Adrenal gland (tissue), 12 donors: Measurements from ENCODE around the gene COL19A1. TPM values are rescaled to one million over a fixed set of nuclear protein-coding genes. Genes with fewer than 3 reads are reported as not detected.

Experiments
- DNase-seq, 7 donors: peaks; one replicate each; pipeline ENCODE4 v3.0.0-alpha.2; 2019 to 2020
- H3K27ac ChIP-seq, 5 donors: fragments of 200-600 bp; sonication (generic) in 4 of 5; 1 replicate in 3 of 5; 2 replicates in 2 of 5; pipeline versions ENCODE4 v1.5.1 to v1.8.0; 2016 to 2020; ENCODE audit warnings: mild to moderate bottlenecking in 1 of 5
- H3K27me3 ChIP-seq: fragments of 200-600 bp; 2 replicates; pipeline ENCODE4 v1.8.0; 2021
- H3K36me3 ChIP-seq, 2 donors: fragments of 200-600 bp; replicated peaks in 1 of 2; 1 replicate in 1 of 2; 2 replicates in 1 of 2; pipeline versions ENCODE4 v1.5.1 to v1.8.0; 2018 to 2022
- H3K4me1 ChIP-seq, 2 donors: fragments of 200-600 bp; replicated peaks in 1 of 2; 1 replicate in 1 of 2; 2 replicates in 1 of 2; pipeline versions ENCODE4 v1.5.1 to v1.8.0; 2018 to 2021
- H3K4me3 ChIP-seq, 4 donors: fragments of 200-600 bp; sonication (generic) in 3 of 4; one replicate each; pipeline ENCODE4 v1.5.1; 2016 to 2018
- H3K9me3 ChIP-seq, 3 donors: fragments of 200-600 bp; sonication (generic) in 1 of 3; replicated peaks in 1 of 3; 1 replicate in 2 of 3; 2 replicates in 1 of 3; pipeline versions ENCODE4 v1.5.1 to v1.8.0; 2016 to 2021
- POLR2A ChIP-seq, 2 donors: fragments of 450-650 bp; IDR thresholded peaks; one replicate each; pipeline ENCODE4 v1.6.1; 2017; ENCODE audit warnings: antibody characterized with exemption in 2 of 2, mild to moderate bottlenecking in 2 of 2, moderate library complexity in 1 of 2
- WGBS, 4 donors: extraction: QIAGEN DNeasy Blood & Tissue Kit in 2 of 4; methylation state at CpG; one replicate each; pipeline versions ENCODE4 v1.1.5 to v1.1.7; 2013 to 2017; 5-methylcytosine and 5-hydroxymethylcytosine counted together
- intact Hi-C, 2 donors: fragments of 100-400 bp; cut with DNase I; formaldehyde crosslinking; loops; one replicate each; pipeline versions ENCODE4 v1.14.1 to v1.15.0; 2022 to 2023
- polyA plus RNA-seq, 3 donors: library from polyadenylated mRNA; stranded (reverse); fragments of 200-250 nt in 2 of 3; fragments of 350-450 nt in 1 of 3; fragmentation: Illumina TruSeq in 1 of 3; extraction: RNeasy Lipid Tissue Mini Kit (QIAGEN cat#74804) in 1 of 3; gene quantifications; one replicate each; pipeline ENCODE4 v1.2.3, GENCODE V29; 2013 to 2014
- total RNA-seq, 9 donors: library from RNA; depleted of rRNA in 4 of 9; stranded (reverse); fragments of >200 nt in 4 of 9; fragments of 120-200 nt in 1 of 9; fragmentation: NEBNext Ultra II Directional in 1 of 9; extraction: Animal tissue kit (Norgen Biotek cat#: 25700) in 1 of 9; gene quantifications; one replicate each; pipeline versions ENCODE4 v1.1.0 to v1.2.4, GENCODE V29; 2013 to 2023
- TF ChIP-seq, protein P1 (sequence below), 6 experiments: fragments of 450-650 bp in 4 of 6; fragments of 200-600 bp in 2 of 6; sonication (generic) in 1 of 6; IDR thresholded peaks; 1 replicate in 5 of 6; 2 replicates in 1 of 6; pipeline versions ENCODE4 v1.5.1 to v1.8.0; 2016 to 2021; ENCODE audit warnings: antibody characterized with exemption in 6 of 6, mild to moderate bottlenecking in 2 of 6, moderate library complexity in 1 of 6
- donor health status: healthy with polysubstance abuse.
- donor health status: Bipolar disorder and iron deficiency.
- donor health status: DM: yes; HTN: yes; CAD: no.
- donor health status: DM: no; HTN: no; CAD: no.
- donor health status: DM: no; HTN: no; CAD: no.
- donor health status: DM: yes; HTN: yes; CAD: no.

COL19A1 gene
- total and polyA plus RNA-seq, 12 donors, result under 0.01 to 0.32 (median 0.11) TPM; not detected in 5

DNA sequence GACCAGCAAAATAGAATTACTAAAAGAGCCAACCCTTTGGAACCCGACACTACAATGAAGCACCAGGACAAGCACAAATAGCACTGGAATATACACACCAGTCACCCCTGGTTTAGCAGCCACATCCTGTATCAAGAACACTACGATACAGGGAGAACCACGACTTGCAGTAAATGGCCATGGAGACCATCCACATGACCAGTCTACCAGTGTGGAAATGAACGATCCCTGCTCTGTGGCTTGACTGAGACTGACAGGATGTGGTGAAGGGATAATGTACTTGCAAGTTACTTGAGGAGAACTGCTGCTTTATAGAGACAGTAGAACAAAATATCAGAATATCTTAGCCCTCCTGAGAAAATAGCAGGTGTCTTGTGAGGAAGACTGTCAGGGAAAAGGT lies 266.9 kb downstream of the COL19A1 start:
- H3K36me3 ChIP-seq, result no peaks in the 10 kb centered on the region
- TF ChIP-seq POLR2A (IDR thresholded peaks at IDR 0.05), result no peak
- TF ChIP-seq, protein P1, sequence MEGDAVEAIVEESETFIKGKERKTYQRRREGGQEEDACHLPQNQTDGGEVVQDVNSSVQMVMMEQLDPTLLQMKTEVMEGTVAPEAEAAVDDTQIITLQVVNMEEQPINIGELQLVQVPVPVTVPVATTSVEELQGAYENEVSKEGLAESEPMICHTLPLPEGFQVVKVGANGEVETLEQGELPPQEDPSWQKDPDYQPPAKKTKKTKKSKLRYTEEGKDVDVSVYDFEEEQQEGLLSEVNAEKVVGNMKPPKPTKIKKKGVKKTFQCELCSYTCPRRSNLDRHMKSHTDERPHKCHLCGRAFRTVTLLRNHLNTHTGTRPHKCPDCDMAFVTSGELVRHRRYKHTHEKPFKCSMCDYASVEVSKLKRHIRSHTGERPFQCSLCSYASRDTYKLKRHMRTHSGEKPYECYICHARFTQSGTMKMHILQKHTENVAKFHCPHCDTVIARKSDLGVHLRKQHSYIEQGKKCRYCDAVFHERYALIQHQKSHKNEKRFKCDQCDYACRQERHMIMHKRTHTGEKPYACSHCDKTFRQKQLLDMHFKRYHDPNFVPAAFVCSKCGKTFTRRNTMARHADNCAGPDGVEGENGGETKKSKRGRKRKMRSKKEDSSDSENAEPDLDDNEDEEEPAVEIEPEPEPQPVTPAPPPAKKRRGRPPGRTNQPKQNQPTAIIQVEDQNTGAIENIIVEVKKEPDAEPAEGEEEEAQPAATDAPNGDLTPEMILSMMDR (IDR thresholded peaks at IDR 0.05), result no peak
- H3K4me3 ChIP-seq, result no peak overlapping the region
- intact Hi-C loops, result no loop called here
- WGBS, 4 donors, result 70 to 85% (median 74%) methylated on average over 4 of the region's 4 CpGs
- H3K27ac ChIP-seq, result no peak overlapping the region
- DNase-seq, result no peak
- no peaks in the 10 kb centered on the region for H3K9me3 ChIP-seq
- H3K4me1 ChIP-seq, result no peaks in the 10 kb centered on the region
- no peaks in the 10 kb centered on the region for H3K27me3 ChIP-seq

DNA sequence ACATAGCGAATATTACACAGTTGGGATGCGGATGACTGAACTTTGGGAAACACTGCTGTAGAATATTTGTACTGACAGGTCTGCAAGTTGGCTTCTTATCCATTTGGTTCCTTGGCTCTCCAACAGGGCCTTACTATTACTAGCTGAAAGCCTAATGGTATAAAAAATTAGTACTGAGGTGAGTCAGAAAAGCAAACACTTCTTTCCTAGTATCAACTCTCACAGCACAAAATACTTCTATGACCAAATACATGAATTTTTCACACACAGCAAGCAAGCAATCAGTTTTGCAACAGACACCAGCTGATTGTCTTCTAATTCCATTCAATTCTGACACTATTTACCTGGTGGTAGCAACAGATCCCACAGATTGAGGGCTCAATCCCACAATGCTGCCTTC lies 268.2 kb downstream of the COL19A1 start:
- H3K27ac ChIP-seq, result no peak overlapping the region
- no peak overlapping the region for H3K4me3 ChIP-seq
- TF ChIP-seq, protein P1 (IDR thresholded peaks at IDR 0.05), result no peak
- TF ChIP-seq POLR2A (IDR thresholded peaks at IDR 0.05), result no peak
- H3K9me3 ChIP-seq, result no peaks in the 10 kb centered on the region
- intact Hi-C loops, result no loop called here
- DNase-seq, result no peak
- WGBS, 4 donors, result 88 to 95% (median 92%) methylated on average over 2 of the region's 2 CpGs
- H3K27me3 ChIP-seq, result no peaks in the 10 kb centered on the region
- no peaks in the 10 kb centered on the region for H3K4me1 ChIP-seq
- H3K36me3 ChIP-seq, result no peaks in the 10 kb centered on the region

DNA sequence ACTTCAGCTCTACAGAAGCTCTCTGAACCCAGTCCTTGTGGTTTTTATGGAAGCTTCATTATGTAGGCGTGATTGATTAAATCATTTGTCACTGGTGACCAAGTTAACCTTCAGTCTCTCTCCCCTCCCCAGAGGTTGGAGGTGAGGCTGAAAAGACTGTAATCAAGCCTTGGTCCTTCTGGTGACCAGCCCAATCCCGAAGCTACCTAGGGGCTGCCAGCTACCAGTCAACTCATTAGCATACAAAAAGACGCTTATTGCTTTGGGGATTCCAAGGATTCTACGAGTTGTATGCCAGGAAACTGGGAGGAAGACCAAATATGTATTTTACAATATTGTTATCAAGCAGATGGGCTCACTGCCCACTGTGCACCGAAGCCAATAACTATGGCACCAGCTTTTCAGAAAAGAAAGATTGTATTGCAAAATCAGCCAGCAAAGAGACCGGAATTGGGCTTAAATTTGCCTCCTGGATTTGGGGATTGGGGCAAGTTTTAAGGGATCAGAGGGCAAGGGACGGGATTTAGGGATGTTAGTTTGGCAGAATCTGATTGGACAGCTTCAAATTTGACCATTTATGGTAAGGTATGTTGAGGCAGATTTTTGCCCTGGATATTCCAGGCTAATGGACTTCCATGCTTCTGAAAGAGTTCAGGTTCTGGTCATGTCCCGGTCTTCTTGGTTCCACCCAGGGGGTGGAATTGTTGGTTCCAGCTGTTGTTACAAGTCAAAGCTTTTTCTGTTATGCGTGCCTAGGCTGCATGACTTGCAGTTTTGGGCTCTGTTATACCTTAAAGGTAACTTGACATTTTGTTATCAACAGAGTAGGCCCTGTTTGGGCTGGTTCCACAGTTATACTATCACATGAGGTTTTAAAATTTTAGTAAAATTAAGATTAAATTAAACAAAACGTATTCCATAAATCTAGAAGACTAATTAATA lies 269.1 kb downstream of the COL19A1 start:
- 69 to 78% (median 72%) methylated on average over 9 to 10 of the region's 10 CpGs for WGBS, 4 donors
- Histone ChIP-seq H3K27me3 (no peaks in the 10 kb centered on the region), H3K36me3 (no peaks in the 10 kb centered on the region), H3K27ac (no peak overlapping the region), H3K9me3 (no peaks in the 10 kb centered on the region), H3K4me3 (no peak overlapping the region), H3K4me1 (no peaks in the 10 kb centered on the region)
- no peak for TF ChIP-seq POLR2A (IDR thresholded peaks at IDR 0.05)
- TF ChIP-seq, protein P1 (IDR thresholded peaks at IDR 0.05), result no peak
- no peak for DNase-seq
- intact Hi-C loops, result no loop called here

DNA sequence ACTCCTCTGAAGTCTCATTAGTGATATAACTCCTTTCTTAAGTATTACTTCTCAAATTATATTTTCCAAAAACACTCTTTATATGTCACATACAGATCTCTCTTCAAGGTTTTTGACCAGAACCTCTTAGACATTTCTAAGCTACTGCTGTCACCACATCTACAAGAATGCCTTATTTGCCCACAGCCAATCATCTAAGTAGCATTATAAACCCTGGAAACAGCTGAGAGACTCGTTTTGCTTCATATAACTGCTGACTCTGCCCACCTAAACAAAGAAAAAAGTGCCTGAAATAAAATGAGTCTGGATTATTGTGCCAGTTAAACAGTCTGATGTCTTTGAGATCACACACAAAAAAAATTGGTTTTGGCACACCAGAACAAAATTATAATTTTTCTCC lies 270.6 kb downstream of the COL19A1 start:
- TF ChIP-seq, protein P1 (IDR thresholded peaks at IDR 0.05), result no peak
- no peak for TF ChIP-seq POLR2A (IDR thresholded peaks at IDR 0.05)
- Histone ChIP-seq H3K27me3 (no peaks in the 10 kb centered on the region), H3K9me3 (no peaks in the 10 kb centered on the region), H3K36me3 (no peaks in the 10 kb centered on the region), H3K4me1 (no peaks in the 10 kb centered on the region), H3K27ac (no peak overlapping the region), H3K4me3 (no peak overlapping the region)
- intact Hi-C loops, result no loop called here
- 19 to 56% (median 30%) methylated on average over 1 of the region's 1 CpG for WGBS, 4 donors
- no peak for DNase-seq
